HepG2 (cell line): ENCODE measurements around the gene SEPTIN12. TPM values are rescaled to one million over a fixed set of nuclear protein-coding genes. Genes with fewer than 3 reads are reported as not detected.
A peak's percentile ranks its signal among the peaks of the same experiment; 100 is the strongest.

Experiments
- FOXM1 ChIP-seq: sonication (generic); formaldehyde crosslinking; IDR thresholded peaks from 2 replicates; pipeline ENCODE4 v1.5.0; 2020; ENCODE audit warnings: missing genetic modification reagents
- GPN1 ChIP-seq: sonication (generic); formaldehyde crosslinking; IDR thresholded peaks from 2 replicates; pipeline ENCODE4 v1.5.1; 2020; ENCODE audit warnings: missing genetic modification reagents, borderline replicate concordance
- HCFC1 ChIP-seq: fragments of 150-350 bp; IDR thresholded peaks from 2 replicates; pipeline ENCODE4 v1.6.1; 2014; ENCODE audit warnings: low read depth, low read length
- MEF2D ChIP-seq: sonication (generic); formaldehyde crosslinking; IDR thresholded peaks from 2 replicates; pipeline ENCODE4 v1.5.1; 2020; ENCODE audit warnings: mild to moderate bottlenecking, missing genetic modification reagents
- PCBP1 ChIP-seq: fragments of 200-400 bp; formaldehyde crosslinking; IDR thresholded peaks from 2 replicates; pipeline ENCODE4 v1.6.1; 2017; ENCODE audit warnings: mild to moderate bottlenecking, low read depth, low read length, borderline replicate concordance
- PHF8 ChIP-seq: sonication (generic); formaldehyde crosslinking; IDR thresholded peaks from 2 replicates; pipeline ENCODE4 v1.5.0; 2020; ENCODE audit warnings: missing genetic modification reagents
- POLR2AphosphoS5 ChIP-seq: IDR thresholded peaks from 2 replicates; pipeline ENCODE4 v1.6.1; 2012; ENCODE audit warnings: low read depth, low read length
- RBM39 ChIP-seq: fragments of 200-400 bp; formaldehyde crosslinking; IDR thresholded peaks from one replicate; pipeline ENCODE4 v1.6.1; 2018; ENCODE audit warnings: antibody characterized with exemption, mild to moderate bottlenecking, low read depth, low read length; ENCODE audit not compliant: poor library complexity, severe bottlenecking
- RFX1 ChIP-seq: fragments of 450-650 bp; IDR thresholded peaks from 2 replicates; pipeline ENCODE4 v1.6.1; 2017
- SIN3B ChIP-seq: fragments of 150-350 bp; IDR thresholded peaks from 2 replicates; pipeline ENCODE4 v1.6.1; 2014; ENCODE audit warnings: low read length
- SRF ChIP-seq: IDR thresholded peaks from 2 replicates; pipeline ENCODE4 v1.6.1; 2011; ENCODE audit warnings: mild to moderate bottlenecking, low read depth, low read length, moderate library complexity
- ZBTB20 ChIP-seq: sonication (generic); formaldehyde crosslinking; IDR thresholded peaks from 2 replicates; pipeline ENCODE4 v1.8.1; 2023; ENCODE audit warnings: missing genetic modification reagents, low read depth, mild to moderate bottlenecking, borderline replicate concordance
- ZKSCAN1 ChIP-seq: fragments of 150-350 bp; IDR thresholded peaks from 2 replicates; pipeline ENCODE4 v1.6.1; 2014; ENCODE audit warnings: low read length
- ZNF234 ChIP-seq: sonication (generic); formaldehyde crosslinking; conservative IDR thresholded peaks from 2 replicates; pipeline ENCODE4 v1.5.1; 2020; ENCODE audit warnings: mild to moderate bottlenecking, missing genetic modification reagents
- ZNF607 ChIP-seq: sonication (generic); formaldehyde crosslinking; IDR thresholded peaks from 2 replicates; pipeline ENCODE4 v1.5.1; 2020; ENCODE audit warnings: missing genetic modification reagents, mild to moderate bottlenecking, borderline replicate concordance
- ZNF839 ChIP-seq: sonication (generic); formaldehyde crosslinking; IDR thresholded peaks from 2 replicates; pipeline ENCODE4 v1.4.0; 2020; ENCODE audit warnings: missing genetic modification reagents, mild to moderate bottlenecking, borderline replicate concordance
- polyA plus RNA-seq, 8 experiments: library from polyadenylated mRNA; depleted of rRNA in 3 of 8; stranded (reverse) in 7 of 8; unstranded in 1 of 8; fragments of >200 nt; fragmentation: Illumina TruSeq in 4 of 8; extraction: Trizol in 4 of 8; gene quantifications; 2 replicates each; pipeline versions ENCODE4 v1.2.1 to v1.2.3, GENCODE V29; 2011 to 2016; ENCODE audit warnings: low read depth in 4 of 8, missing spikeins in 1 of 8, mixed read lengths in 1 of 8; ENCODE audit not compliant: insufficient read depth in 1 of 8
- total RNA-seq, 5 experiments: library from RNA; depleted of rRNA; stranded (reverse); fragments of >200 nt; fragmentation: Illumina TruSeq; extraction: Trizol; gene quantifications; 2 replicates each; pipeline ENCODE4 v1.2.3, GENCODE V29; 2016; ENCODE audit warnings: low read depth in 1 of 5
- TF ChIP-seq, protein P1 (sequence below): sonication (generic); formaldehyde crosslinking; IDR thresholded peaks from 2 replicates; pipeline ENCODE4 v1.4.0; 2020; ENCODE audit warnings: missing genetic modification reagents, borderline replicate concordance
- TF ChIP-seq, protein P2 (sequence below): sonication (generic); formaldehyde crosslinking; IDR thresholded peaks from 2 replicates; pipeline ENCODE4 v1.9.0; 2022; ENCODE audit warnings: low read depth, missing genetic modification reagents
- TF ChIP-seq, protein P3 (sequence below): sonication (generic); formaldehyde crosslinking; IDR thresholded peaks from 2 replicates; pipeline ENCODE4 v1.4.0; 2020; ENCODE audit warnings: missing genetic modification reagents
- TF ChIP-seq, protein P4 (sequence below): IDR thresholded peaks from 2 replicates; pipeline ENCODE4 v1.6.1; 2016; ENCODE audit warnings: low read depth, control low read depth

Gene SEPTIN12
- total and polyA plus RNA-seq, 2 of the 13 experiments (the other 11 are each of a cell fraction or from before 2014, with no cell fraction given) = 0.22 TPM; not detected in 1

DNA sequence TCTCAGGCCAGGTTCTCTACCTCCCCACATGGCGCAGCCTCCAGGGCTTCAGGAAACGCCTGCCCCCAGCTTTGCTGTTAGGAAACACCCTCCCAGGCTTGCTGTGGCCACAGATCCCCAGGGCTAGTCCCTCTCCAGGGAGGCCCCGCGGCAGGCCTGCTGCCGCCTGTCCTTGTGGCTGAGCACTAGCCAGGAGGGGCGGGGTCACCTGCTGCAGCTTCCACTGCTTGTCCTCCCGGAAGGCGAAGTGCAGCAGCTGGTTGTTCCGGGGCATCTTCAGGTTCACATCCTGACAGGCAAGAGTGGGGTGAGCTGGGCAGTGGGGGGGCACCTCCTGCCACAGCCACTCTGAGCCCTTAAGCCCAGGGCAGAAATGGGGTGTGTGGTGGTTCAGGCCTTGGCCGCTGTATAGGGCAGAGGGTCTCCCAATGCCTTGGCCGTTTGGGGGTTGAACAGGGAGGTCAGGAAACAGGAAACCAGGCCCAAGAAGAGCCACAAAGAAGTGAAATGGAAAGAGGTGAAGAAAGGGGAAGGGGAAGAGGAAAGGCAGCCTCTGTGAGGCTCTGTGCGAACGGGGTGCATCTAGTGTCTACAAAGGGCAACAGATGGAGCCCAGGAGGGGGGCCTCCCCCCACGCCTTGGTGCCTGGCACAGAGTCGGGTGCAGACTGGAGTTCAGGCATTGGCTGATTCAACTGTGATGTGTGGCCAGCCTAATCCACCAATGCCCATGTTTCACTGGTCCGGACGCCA, 12.3 kb upstream of the SEPTIN12 start (continued):
- TF ChIP-seq ZNF839 (CRISPR knock-in tag) (no peak), ZNF234 (CRISPR knock-in tag) (no peak), MEF2D (peak; percentile 26; the same call in 1 of the 2 replicates), ZNF607 (CRISPR knock-in tag) (no peak), ZBTB20 (CRISPR knock-in tag) (no peak), GPN1 (CRISPR knock-in tag) (no peak), HCFC1 (no peak), ZKSCAN1 (no peak), PHF8 (CRISPR knock-in tag) (0 out of 2 replicates have a peak, but pooled peaks have one; percentile 32), POLR2AphosphoS5 (no peak), FOXM1 (CRISPR knock-in tag) (no peak), PCBP1 (0 out of 2 replicates have a peak, but pooled peaks have one; percentile 45), SRF (no peak), RFX1 (no peak), SIN3B (no peak), RBM39 (no peak)
- TF ChIP-seq, protein P1, sequence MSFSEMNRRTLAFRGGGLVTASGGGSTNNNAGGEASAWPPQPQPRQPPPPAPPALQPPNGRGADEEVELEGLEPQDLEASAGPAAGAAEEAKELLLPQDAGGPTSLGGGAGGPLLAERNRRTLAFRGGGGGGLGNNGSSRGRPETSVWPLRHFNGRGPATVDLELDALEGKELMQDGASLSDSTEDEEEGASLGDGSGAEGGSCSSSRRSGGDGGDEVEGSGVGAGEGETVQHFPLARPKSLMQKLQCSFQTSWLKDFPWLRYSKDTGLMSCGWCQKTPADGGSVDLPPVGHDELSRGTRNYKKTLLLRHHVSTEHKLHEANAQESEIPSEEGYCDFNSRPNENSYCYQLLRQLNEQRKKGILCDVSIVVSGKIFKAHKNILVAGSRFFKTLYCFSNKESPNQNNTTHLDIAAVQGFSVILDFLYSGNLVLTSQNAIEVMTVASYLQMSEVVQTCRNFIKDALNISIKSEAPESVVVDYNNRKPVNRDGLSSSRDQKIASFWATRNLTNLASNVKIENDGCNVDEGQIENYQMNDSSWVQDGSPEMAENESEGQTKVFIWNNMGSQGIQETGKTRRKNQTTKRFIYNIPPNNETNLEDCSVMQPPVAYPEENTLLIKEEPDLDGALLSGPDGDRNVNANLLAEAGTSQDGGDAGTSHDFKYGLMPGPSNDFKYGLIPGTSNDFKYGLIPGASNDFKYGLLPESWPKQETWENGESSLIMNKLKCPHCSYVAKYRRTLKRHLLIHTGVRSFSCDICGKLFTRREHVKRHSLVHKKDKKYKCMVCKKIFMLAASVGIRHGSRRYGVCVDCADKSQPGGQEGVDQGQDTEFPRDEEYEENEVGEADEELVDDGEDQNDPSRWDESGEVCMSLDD (CRISPR knock-in tag) = no peak
- TF ChIP-seq, protein P2, sequence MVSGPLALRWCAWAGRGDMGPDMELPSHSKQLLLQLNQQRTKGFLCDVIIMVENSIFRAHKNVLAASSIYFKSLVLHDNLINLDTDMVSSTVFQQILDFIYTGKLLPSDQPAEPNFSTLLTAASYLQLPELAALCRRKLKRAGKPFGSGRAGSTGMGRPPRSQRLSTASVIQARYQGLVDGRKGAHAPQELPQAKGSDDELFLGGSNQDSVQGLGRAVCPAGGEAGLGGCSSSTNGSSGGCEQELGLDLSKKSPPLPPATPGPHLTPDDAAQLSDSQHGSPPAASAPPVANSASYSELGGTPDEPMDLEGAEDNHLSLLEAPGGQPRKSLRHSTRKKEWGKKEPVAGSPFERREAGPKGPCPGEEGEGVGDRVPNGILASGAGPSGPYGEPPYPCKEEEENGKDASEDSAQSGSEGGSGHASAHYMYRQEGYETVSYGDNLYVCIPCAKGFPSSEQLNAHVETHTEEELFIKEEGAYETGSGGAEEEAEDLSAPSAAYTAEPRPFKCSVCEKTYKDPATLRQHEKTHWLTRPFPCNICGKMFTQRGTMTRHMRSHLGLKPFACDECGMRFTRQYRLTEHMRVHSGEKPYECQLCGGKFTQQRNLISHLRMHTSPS (CRISPR knock-in tag) = no peak
- TF ChIP-seq, protein P3, sequence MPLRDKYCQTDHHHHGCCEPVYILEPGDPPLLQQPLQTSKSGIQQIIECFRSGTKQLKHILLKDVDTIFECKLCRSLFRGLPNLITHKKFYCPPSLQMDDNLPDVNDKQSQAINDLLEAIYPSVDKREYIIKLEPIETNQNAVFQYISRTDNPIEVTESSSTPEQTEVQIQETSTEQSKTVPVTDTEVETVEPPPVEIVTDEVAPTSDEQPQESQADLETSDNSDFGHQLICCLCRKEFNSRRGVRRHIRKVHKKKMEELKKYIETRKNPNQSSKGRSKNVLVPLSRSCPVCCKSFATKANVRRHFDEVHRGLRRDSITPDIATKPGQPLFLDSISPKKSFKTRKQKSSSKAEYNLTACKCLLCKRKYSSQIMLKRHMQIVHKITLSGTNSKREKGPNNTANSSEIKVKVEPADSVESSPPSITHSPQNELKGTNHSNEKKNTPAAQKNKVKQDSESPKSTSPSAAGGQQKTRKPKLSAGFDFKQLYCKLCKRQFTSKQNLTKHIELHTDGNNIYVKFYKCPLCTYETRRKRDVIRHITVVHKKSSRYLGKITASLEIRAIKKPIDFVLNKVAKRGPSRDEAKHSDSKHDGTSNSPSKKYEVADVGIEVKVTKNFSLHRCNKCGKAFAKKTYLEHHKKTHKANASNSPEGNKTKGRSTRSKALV = no peak
- TF ChIP-seq, protein P4, sequence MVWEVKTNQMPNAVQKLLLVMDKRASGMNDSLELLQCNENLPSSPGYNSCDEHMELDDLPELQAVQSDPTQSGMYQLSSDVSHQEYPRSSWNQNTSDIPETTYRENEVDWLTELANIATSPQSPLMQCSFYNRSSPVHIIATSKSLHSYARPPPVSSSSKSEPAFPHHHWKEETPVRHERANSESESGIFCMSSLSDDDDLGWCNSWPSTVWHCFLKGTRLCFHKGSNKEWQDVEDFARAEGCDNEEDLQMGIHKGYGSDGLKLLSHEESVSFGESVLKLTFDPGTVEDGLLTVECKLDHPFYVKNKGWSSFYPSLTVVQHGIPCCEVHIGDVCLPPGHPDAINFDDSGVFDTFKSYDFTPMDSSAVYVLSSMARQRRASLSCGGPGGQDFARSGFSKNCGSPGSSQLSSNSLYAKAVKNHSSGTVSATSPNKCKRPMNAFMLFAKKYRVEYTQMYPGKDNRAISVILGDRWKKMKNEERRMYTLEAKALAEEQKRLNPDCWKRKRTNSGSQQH (CRISPR knock-in tag) = no peak
